Astrocyte (in vitro differentiated cells and primary cell): ENCODE data around the gene ZNF701. TPM values are rescaled to one million over a fixed set of nuclear protein-coding genes. Genes with fewer than 3 reads are reported as not detected.
"Not testable (repeated sequence)": the region's sequence is repeated elsewhere in the genome, so short reads cannot be mapped to it uniquely, and the experiment has no call there.

Experiments used
- DNase-seq: peaks from one replicate; pipeline ENCODE4 v3.0.0-alpha.2; 2010; ENCODE audit warnings: low read depth
- FAIRE-seq: peaks from 2 replicates; lab custom pipeline; 2011; peaks lifted over from hg19 to GRCh38; lab: Jason Lieb, UNC
- H2AFZ ChIP-seq: 2 replicates; pipeline ENCODE4 v1.6.0; 2012; ENCODE audit warnings: low read depth, low read length, inconsistent platforms
- H3K27ac ChIP-seq: 2 replicates; pipeline ENCODE4 v1.5.1; 2011; ENCODE audit warnings: low read depth, low read length, inconsistent platforms
- H3K27me3 ChIP-seq: 2 replicates; pipeline ENCODE4 v1.6.0; 2011; ENCODE audit warnings: low read length, inconsistent platforms; ENCODE audit not compliant: insufficient read depth
- H3K36me3 ChIP-seq: 2 replicates; pipeline ENCODE4 v1.5.1; 2011; ENCODE audit warnings: low read length, inconsistent platforms; ENCODE audit not compliant: insufficient read depth
- H3K4me1 ChIP-seq: 2 replicates; pipeline ENCODE4 v1.5.1; 2011; ENCODE audit warnings: low read length, inconsistent platforms; ENCODE audit not compliant: insufficient read depth
- H3K4me2 ChIP-seq: 2 replicates; pipeline ENCODE4 v1.6.0; 2012; ENCODE audit warnings: low read length, inconsistent platforms
- H3K4me3 ChIP-seq: 2 replicates; pipeline ENCODE4 v1.5.1; 2011; ENCODE audit warnings: low read depth, mild to moderate bottlenecking, low read length, inconsistent platforms; ENCODE audit not compliant: insufficient read depth
- H3K79me2 ChIP-seq: 2 replicates; pipeline ENCODE4 v1.6.0; 2012; ENCODE audit warnings: mild to moderate bottlenecking, low read length, inconsistent platforms; ENCODE audit not compliant: insufficient read depth
- H3K9ac ChIP-seq: 2 replicates; pipeline ENCODE4 v1.6.0; 2012; ENCODE audit warnings: mild to moderate bottlenecking, low read length, inconsistent platforms
- H3K9me3 ChIP-seq: 2 replicates; pipeline ENCODE4 v1.5.1; 2012; ENCODE audit warnings: low read depth, mild to moderate bottlenecking, low read length, inconsistent platforms; ENCODE audit not compliant: insufficient read depth
- H4K20me1 ChIP-seq: 2 replicates; pipeline ENCODE4 v1.6.0; 2012; ENCODE audit warnings: low read length, inconsistent platforms; ENCODE audit not compliant: insufficient read depth
- H3K27ac Mint-ChIP-seq: one replicate; pipeline ENCODE4 v1.8.0; 2021; ENCODE audit warnings: mild to moderate bottlenecking, mixed read lengths; ENCODE audit not compliant: unreplicated experiment
- H3K27me3 Mint-ChIP-seq: one replicate; pipeline ENCODE4 v1.8.0; 2021; ENCODE audit warnings: low read depth, mixed read lengths; ENCODE audit not compliant: unreplicated experiment
- H3K36me3 Mint-ChIP-seq: one replicate; pipeline ENCODE4 v1.8.0; 2021; ENCODE audit warnings: low read depth, mixed read lengths; ENCODE audit not compliant: unreplicated experiment
- H3K4me1 Mint-ChIP-seq: one replicate; pipeline ENCODE4 v1.8.0; 2021; ENCODE audit warnings: low read depth, mixed read lengths; ENCODE audit not compliant: unreplicated experiment
- H3K4me3 Mint-ChIP-seq: one replicate; pipeline ENCODE4 v1.8.0; 2021; ENCODE audit warnings: mild to moderate bottlenecking, moderate library complexity, mixed read lengths; ENCODE audit not compliant: unreplicated experiment
- H3K9me3 Mint-ChIP-seq: one replicate; pipeline ENCODE4 v1.8.0; 2021; ENCODE audit warnings: mild to moderate bottlenecking, mixed read lengths; ENCODE audit not compliant: unreplicated experiment
- EZH2 ChIP-seq: IDR thresholded peaks from 2 replicates; pipeline ENCODE4 v1.6.1; 2012; ENCODE audit warnings: mild to moderate bottlenecking, low read length, inconsistent platforms; ENCODE audit not compliant: insufficient read depth
- total RNA-seq: library from RNA; stranded (reverse); gene quantifications from 2 replicates; pipeline ENCODE4 v1.2.1, GENCODE V29; 2021
- TF ChIP-seq, protein P1 (sequence below): IDR thresholded peaks from 2 replicates; pipeline ENCODE4 v1.5.1; 2011; ENCODE audit warnings: low read depth, mild to moderate bottlenecking, inconsistent platforms, low read length, moderate library complexity; ENCODE audit not compliant: insufficient read depth

ZNF701 gene
- total RNA-seq, 1 donor from 2014 or later = 15.6 TPM

DNA sequence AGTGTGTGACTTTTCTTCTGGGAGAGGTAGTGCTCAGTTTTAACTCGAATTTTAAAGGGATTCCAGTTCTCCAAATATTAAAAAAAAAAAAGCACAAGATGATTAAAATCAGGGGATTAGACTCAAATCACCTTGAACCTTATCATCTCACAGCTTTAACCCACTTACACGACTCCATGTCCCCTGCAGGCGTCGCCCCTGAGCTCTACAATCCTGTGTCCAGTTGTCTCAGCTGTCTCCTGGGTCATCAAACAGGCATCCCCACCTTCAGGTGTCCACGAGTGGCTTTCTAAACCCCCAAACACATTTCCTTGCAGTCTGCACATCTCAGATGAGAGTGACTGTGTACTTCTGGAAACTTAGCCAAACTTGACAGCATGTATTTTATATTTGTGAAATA is 28.5 kb upstream of the ZNF701 start:
- Histone ChIP-seq H3K27me3 (no peaks in the 10 kb centered on the region), H3K4me3 (no peak overlapping the region), H3K9ac (no peak overlapping the region), H3K4me2 (no peak overlapping the region), H3K36me3 (peaks cover 2% of the 10 kb centered on the region), H3K4me1 (no peaks in the 10 kb centered on the region), H3K9me3 (peaks cover 5% of the 10 kb centered on the region), H3K27ac (no peak overlapping the region), H3K79me2 (peaks cover 4% of the 10 kb centered on the region), H4K20me1 (no peaks in the 10 kb centered on the region), H2AFZ (no peak overlapping the region)
- peaks cover 54% of the 10 kb centered on the region for H3K36me3 Mint-ChIP-seq
- H3K4me1 Mint-ChIP-seq = no peaks in the 10 kb centered on the region
- H3K27me3 Mint-ChIP-seq = no peaks in the 10 kb centered on the region
- H3K27ac Mint-ChIP-seq = no peak overlapping the region
- peaks cover 24% of the 10 kb centered on the region for H3K9me3 Mint-ChIP-seq
- H3K4me3 Mint-ChIP-seq = no peak overlapping the region
- DNase-seq (no peak), FAIRE-seq (no peak)
- TF ChIP-seq, protein P1, sequence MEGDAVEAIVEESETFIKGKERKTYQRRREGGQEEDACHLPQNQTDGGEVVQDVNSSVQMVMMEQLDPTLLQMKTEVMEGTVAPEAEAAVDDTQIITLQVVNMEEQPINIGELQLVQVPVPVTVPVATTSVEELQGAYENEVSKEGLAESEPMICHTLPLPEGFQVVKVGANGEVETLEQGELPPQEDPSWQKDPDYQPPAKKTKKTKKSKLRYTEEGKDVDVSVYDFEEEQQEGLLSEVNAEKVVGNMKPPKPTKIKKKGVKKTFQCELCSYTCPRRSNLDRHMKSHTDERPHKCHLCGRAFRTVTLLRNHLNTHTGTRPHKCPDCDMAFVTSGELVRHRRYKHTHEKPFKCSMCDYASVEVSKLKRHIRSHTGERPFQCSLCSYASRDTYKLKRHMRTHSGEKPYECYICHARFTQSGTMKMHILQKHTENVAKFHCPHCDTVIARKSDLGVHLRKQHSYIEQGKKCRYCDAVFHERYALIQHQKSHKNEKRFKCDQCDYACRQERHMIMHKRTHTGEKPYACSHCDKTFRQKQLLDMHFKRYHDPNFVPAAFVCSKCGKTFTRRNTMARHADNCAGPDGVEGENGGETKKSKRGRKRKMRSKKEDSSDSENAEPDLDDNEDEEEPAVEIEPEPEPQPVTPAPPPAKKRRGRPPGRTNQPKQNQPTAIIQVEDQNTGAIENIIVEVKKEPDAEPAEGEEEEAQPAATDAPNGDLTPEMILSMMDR = no peak
- TF ChIP-seq EZH2 = no peak

DNA sequence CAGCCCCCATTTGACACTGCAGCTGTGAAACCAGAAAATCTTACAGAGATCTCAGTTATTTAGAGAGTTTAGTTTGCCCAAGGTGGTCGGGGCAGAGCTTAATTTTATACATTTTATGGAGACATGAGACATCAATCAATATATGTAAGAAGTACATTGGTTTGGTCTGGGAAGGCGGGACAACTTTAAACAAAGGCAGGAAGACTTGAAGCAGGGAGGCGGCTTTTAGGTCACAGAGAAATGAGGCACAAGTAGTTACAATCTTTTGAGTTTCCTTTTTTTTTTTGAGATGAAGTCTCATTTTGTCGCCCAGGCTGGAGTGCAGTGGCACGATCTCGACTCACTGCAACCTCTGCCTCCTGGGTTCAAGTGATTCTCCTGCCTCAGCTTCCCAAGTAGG is 27.5 kb upstream of the ZNF701 start:
- not testable (repeated sequence) for H3K4me3 ChIP-seq, H3K4me1 ChIP-seq, H2AFZ ChIP-seq, H3K27me3 ChIP-seq, H3K4me1 Mint-ChIP-seq, FAIRE-seq, H3K9me3 ChIP-seq, H3K27ac Mint-ChIP-seq, H3K36me3 ChIP-seq, H3K79me2 ChIP-seq, H4K20me1 ChIP-seq, H3K9ac ChIP-seq, H3K4me2 ChIP-seq, DNase-seq, H3K27ac ChIP-seq, H3K4me3 Mint-ChIP-seq, H3K27me3 Mint-ChIP-seq
- Mint-ChIP-seq H3K9me3 (peaks cover 24% of the 10 kb centered on the region), H3K36me3 (peaks cover 54% of the 10 kb centered on the region)

DNA sequence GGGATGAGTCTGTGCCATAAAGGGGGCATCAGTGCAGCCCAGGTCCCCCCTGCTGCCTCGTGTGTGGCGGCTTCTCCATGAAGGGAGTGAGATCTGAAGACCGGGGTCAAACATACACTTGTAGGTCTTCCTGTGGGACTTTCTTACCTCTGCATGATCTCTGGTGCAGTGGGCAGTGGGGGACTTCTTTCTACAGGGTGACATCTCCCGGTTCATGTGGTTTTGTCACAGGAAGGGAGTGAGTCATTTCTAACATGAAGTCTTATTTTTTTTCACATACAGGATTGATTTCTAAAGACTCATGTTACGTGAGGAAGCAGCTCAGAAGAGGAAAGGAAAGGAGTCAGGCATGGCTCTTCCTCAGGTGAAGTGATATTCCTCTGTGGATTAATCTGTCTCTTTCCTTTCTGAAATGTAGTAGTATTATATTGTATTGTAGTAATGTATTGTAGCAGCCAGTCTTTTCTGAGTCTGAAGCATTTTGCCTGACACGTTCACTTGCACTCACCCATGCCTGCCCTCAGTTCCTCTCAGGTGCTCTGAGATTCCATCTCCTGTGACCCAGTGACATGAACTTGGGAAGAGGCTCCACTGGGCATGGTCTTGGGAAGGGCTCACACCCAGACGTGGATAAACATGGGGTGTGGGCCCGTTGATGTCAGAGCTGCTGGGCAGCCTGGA is 27.0 kb upstream of the ZNF701 start:
- no peaks in the 10 kb centered on the region for H3K27me3 ChIP-seq
- no peak for DNase-seq
- peaks cover 5% of the 10 kb centered on the region for H3K9me3 ChIP-seq
- H3K4me2 ChIP-seq = no peak overlapping the region
- H3K9ac ChIP-seq = no peak overlapping the region
- no peaks in the 10 kb centered on the region for H3K4me1 ChIP-seq
- peaks cover 58% of the 10 kb centered on the region for H3K36me3 Mint-ChIP-seq
- peaks cover 30% of the 10 kb centered on the region for H3K9me3 Mint-ChIP-seq
- peaks cover 4% of the 10 kb centered on the region for H3K79me2 ChIP-seq
- H3K4me3 Mint-ChIP-seq = no peak overlapping the region
- H4K20me1 ChIP-seq = no peaks in the 10 kb centered on the region
- FAIRE-seq = no peak
- H3K4me1 Mint-ChIP-seq = no peaks in the 10 kb centered on the region
- TF ChIP-seq, protein P1 = no peak
- no peak for TF ChIP-seq EZH2
- no peak overlapping the region for H3K4me3 ChIP-seq
- H3K36me3 ChIP-seq = peaks cover 3% of the 10 kb centered on the region
- no peak overlapping the region for H2AFZ ChIP-seq
- no peak overlapping the region for H3K27ac Mint-ChIP-seq
- H3K27me3 Mint-ChIP-seq = no peaks in the 10 kb centered on the region
- no peak overlapping the region for H3K27ac ChIP-seq
